Muscle of arm (tissue), 12 donors: ENCODE measurements around the gene HSPG2. TPM values are rescaled to one million over a fixed set of nuclear protein-coding genes. Genes with fewer than 3 reads are reported as not detected.
"Not testable (repeated sequence)": the region's sequence is repeated elsewhere in the genome, so short reads cannot be mapped to it uniquely, and the experiment has no call there.

Source experiments
- DNase-seq: peaks from one replicate; pipeline ENCODE4 v3.0.0-alpha.2; 2013
- polyA plus RNA-seq, 12 donors: library from polyadenylated mRNA; unstranded; fragments of 120-200 nt; gene quantifications; one replicate each; pipeline ENCODE4 v1.2.1, GENCODE V29; 2013; ENCODE audit not compliant: insufficient read length in 12 of 12

The HSPG2 gene
- polyA plus RNA-seq, 12 donors = 190 to 355 (median 246) TPM

DNA sequence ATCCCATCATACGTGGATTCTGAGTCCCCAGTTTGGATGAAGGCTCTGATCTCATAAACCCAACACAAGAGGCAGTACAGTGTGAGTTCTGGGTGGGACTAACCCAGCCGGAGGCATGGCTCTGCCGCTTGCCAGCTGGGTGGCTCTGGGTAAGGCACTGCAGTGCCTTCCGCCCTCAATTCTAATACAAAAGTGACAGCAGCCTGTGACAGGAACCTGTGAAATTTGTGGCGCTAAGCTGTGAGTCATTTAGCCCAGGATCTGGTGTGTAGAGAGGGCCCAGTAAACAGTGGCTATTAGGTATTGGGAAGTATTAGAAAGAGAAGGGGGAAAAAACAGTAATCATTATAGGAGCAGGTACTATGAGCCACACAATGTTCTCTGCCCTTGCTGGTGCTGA lies 23.3 kb downstream of the HSPG2 start:
- no peak for DNase-seq

DNA sequence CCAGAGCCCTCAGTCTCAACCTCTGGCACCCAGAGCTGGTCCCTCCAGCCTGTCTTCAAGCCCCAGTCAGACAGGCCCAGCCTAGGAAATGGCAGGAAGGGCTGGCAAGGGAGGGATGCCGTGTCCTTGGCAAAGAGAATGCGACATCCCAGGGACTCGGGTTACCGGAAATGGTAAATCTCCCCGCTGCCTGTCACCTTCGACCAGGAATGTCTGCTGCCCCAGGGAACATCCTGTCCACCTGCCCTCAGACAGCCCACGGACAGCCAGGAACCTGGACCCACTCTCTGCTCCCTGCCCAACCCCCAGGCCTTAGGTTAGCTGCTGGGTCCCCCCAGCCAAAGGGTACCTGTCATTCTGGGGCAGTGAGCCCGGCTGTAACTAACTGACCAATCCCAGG lies 23.9 kb downstream of the HSPG2 start:
- DNase-seq = no peak

DNA sequence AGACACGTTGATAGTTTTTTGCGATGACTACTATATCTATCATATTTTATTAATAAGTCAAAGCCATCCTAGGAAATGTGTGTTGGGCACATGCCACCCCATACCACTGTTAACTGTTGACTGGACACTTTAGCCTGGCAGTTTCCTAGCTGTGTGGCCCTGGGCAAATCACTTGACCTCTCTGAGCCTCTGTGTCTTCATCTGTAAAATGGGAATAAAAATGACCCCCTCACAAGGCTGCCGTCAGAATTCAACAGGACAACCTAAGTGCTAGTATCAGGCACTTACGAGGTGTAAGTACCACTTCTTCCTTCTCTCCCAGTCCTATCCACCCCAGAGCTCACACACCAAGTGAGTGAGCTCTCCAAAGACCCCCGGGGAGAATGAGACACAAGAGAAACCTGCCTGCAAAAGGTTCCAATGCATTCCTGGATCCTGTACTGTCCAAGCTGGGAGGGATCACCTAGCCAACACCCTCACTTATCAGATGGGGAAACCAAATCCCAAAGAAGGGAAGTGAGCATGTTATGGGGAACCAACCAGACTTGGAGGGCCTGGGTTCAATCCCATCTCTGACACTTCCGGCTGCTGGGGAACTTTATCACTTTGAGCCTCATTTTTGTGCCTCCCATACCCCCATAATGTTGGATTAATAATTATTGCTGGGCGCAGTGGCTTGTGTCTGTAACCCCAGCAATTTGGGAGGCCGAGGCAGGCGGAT lies 24.9 kb downstream of the HSPG2 start:
- no peak for DNase-seq

DNA sequence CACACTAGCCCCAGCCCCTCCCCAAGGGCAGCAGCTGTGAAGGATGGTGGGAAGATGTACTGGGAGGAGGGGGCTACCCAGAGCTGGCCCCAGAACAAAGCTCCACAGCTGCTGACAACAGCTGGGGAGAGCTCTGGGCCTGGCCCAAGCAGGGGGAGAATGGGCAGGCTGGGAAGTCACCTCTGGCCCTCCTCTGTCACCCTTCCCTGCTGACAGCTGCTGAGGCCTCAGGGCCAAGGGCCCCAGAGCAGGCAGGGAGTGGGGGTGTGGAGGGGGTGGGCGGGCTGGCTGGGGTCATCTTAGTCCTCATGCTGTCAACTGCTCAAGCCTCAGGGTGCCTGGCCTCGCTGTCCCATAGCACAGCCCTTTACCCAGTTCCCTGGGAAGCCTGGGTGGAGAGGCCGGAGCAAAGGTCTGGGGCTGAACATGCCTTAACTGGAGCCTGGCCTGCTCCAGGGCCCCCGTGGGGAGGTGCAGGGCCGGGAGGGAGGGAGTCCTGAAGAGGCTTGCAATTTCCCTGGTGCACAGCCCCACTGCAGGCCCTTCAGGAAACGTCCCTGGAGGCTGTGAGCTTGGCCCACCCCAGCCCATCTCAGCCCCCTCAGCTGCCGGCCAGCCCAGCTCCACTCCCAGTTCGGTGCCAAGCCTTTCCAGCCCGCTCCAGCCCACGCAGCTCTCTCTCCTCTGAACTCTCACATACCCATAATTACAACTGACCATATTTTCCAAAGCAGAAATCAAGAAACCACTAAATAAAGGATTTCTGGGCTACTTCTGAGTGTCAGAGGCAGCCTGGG lies 25.7 kb downstream of the HSPG2 start:
- DNase-seq = peak; percentile 69

DNA sequence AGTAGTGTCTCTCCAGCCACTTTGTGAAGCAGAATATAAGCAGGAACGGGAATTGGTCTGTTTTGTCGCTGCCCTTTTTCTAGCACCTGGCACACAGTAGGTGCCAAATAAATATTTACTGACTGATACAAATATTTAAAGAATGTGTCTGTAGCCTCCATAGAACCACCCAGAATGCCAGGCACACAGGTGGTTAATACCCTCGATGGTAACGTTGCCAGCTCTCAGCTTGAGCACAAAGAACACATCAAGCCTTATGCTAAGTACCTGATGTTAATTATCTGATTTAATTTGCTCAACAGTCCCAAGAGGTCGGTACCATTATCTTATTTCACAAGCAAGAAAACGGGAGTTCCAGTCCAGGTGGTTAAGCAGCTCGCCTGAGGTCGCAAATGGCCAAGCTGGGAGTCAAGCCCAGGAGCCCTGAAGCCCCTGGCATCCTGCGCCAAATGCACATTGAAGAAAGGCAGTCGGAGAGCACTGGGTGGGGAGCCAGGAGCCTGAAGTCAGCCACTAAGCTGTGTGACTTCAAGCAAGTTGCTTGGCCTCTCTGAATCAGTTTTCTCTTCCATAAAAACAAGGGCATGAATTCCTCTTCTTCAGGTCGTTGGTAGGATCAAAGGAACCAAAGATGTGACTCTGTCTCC lies 26.4 kb downstream of the HSPG2 start:
- DNase-seq = no peak

DNA sequence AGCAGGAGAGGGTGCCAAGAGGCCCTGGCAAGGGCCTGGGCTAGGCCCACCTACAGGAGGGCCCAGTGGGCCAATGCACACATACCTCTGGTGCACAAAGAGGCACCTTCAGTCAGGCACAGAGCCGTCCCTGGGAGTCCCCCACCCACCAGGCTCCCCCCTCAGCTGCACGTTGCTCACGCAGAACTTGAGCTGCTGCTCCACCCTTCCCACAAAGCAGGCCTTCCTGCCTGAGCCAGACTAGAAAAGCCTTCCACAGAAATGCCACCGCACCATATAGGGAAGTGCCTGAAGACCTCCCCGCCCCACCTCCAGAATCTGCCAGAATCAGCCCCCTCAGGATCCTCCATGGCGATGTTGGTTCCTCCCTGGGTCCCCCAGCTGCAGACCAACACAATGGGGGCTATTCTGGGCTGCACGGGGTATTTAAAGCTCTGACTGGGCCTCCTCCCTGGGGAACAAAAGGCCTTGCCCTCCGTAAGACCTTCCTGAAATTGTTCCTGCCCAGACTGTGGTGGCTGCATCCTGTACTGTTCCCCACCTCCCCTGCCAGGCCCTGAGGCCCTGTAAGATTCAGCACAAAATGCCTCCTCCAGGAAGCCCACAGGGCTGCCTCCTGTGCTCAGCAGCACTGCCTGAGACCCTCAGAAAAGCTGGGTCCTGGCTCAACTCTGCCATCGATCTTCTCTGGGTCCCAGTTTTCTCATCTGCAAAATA lies 27.2 kb downstream of the HSPG2 start:
- DNase-seq = peak; percentile 61

DNA sequence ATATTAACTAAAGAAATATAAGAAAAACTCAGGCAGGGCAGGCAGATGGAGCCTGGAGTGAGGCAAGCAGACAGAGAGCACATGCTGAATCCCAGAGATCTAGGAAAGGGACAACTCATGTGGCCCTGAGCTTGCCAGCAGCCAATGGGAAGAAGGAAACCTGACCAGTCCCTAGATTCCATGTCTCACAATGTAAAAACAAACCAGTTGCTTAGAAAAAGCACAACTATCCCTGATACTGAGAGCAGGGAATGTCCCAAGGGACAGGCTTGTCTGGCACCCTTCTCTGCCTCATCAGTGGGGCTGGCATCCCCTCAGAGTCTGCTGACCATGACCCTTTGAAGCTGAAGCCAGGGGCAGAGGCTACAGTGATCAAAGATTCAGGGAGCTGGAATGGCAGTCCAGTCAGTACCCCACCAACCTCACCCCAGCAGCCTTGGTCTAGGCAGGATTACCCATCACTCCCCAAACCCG lies 27.8 kb downstream of the HSPG2 start:
- DNase-seq = no peak

DNA sequence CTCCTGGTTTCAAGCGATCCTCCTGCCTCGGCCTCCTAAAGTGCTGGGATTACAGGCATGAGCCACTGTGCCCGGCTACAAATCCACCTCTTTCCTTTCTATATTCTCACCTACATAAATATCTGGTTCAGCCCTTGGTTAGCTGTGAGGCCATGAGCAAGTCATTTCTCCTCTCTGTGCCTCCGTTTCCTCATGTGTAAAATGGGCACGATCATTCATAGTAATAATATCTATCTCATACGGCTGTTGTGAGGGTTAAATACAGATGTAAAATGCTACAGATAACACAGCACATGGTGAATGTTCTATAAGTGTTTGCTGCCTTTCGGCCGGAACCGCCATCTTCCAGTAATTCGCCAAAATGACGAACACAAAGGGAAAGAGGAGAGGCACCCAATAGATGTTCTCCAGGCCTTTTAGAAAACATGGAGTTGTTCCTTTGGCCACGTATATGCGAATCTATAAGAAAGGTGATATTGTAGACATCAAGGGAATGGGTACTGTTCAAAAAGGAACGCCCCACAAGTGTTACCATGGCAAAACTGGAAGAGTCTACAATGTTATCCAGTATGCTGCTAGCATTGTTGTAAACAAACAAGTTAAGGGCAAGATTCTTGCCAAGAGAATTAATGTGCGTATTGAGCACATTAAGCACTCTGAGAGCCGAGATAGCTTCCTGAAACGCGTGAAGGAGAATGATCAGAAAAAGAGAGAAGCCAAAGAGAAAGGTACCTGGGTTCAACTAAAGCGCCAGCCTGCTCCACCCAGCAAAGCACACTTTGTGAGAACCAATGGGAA lies 29.2 kb downstream of the HSPG2 start:
- DNase-seq = not testable (repeated sequence)

DNA sequence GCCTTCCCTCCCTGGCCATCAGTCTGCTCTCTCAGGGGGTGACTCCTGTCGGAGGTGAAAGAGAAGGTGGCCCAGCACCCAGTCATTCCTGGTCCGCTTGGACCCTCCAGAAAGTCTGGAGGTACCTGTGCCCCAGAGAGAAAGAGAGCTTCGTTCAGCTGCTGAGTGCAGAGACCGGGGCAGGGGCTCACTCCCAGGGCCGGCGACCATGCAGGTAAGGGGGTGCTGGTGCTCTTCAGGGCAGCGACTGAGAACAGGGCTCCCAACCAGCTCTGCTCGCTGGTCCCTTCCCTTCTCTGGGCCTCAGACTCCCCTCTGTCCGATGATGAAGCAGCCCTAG lies 30.1 kb downstream of the HSPG2 start:
- no peak for DNase-seq

DNA sequence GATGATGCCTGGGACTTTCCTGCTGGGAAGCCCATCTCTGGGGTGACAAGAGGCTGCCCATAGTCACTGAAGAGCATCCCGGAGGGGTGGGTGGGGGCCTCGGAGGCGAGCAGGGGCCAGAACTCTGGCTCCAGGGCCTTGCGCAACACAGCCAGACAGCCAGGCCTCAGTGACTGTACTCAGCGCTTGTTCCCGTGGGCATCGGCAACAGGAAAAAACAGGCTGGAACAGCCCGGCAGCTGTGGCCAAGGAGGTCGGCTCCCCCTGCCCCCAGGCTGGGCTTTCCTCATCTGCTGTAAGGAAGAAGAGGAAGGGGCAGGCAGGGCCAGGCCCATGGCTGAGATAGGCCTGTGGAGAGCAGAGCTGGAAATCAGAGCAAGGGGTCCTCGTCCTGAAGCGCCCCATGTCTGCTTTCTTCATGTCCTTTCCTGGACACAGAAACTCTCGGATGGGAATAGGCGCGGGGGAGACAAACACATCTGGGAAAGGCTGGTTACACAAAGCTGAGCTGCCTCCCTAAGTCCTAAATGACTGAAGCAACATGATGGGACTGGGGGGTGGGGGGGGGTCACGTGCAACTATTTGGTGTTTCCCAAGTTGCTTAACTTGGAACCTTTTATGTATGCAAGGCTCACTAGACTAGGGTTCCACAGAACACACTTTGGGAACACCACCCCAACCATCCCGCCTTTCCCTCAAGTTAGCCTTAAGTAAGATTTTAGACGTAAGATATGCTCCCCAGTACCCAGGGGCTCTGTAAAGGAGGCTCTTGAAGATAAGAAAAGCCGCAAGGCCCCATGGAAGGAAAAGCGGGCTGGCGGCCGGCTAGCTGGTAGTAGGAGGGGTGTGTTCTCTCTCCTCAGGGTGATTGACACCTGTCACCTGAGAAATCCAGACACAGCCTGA lies 30.7 kb downstream of the HSPG2 start:
- DNase-seq = peak; percentile 64

DNA sequence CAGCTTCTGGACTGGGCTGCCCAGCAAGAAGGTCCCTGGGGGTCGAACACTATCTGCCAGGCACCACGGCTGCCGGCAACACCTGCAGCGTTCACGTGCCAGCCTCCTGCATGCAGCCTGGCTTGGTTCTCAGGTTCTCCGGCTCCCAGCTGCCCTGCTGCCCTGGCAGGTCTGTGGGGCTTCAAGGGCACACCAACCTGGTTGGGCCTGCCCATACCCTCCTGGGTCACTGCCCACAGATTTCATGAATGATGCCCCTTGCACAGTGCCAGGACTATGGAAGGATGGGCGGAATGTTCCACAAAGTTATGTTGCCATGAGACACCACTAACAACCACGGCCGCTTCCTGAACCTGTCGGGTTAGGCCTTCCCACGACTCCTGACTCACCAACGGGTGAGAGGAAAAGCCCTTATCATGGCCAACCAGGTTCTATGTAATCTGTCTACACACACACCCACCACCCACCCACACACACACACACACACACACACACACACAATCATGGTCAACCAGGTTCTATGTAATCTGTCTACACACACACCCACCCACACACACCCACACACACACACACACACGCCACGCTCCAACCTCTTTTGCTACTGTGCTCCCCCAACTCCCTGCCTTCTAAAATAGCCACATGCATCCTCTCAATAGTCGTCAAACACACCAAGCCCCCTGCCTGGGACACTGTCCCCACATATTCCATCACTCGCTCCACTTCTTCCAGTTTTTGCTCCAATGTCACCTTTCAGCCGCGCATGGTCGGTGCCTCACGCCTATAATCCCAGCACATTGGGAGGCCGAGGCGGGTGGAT lies 32.2 kb downstream of the HSPG2 start:
- DNase-seq = no peak

DNA sequence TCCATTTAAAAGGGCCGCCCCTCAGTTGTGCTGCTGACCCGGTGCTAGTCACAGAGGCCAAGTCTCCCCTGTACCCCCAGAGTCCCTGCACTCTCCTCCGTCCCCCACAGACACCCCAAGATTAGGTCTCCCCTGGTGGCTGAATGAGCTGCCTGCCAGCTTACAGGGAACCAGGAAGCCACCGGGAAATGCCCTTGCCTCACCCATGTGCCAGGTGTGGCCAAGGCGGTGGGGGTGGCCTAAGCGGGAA lies 32.7 kb downstream of the HSPG2 start:
- no peak for DNase-seq

DNA sequence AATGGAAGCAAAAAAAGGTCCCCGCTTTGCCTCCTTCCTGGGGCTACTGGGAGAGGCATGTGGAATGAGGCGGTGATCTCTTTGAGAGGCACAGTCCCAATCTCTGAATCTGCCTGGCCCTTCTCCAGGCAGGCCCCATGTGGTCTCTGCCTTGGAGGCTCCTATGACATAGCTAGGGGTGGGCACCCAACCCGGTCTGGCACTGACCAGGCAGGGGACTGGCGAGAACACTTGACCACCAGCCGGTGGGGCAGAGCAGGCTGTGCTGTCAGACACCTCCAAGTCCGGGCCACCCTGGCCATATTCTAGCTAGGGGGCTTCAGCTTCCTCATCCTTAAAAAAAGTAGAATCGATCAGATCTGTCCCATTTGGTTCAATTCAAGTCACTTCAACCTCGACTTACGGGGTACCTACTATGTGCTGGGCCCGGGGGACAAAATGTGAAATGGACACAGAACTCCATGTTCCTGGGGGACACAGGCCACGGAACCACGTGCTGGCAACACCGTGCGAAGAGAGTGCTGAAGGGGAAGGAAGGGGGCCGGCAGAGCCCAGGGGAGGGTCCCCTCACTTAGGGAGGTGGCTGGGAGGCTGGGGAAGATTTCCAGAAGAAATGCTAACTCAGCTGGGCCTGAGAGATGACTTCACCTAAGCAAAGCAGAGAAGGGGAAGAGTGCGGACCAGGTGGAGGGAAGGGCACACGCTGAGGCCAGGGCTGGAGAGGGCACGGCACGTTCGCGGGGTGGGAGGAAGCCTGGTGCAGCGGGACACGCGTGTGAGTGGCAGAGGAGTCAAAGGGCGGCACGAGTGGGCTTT lies 33.3 kb downstream of the HSPG2 start:
- DNase-seq = no peak

DNA sequence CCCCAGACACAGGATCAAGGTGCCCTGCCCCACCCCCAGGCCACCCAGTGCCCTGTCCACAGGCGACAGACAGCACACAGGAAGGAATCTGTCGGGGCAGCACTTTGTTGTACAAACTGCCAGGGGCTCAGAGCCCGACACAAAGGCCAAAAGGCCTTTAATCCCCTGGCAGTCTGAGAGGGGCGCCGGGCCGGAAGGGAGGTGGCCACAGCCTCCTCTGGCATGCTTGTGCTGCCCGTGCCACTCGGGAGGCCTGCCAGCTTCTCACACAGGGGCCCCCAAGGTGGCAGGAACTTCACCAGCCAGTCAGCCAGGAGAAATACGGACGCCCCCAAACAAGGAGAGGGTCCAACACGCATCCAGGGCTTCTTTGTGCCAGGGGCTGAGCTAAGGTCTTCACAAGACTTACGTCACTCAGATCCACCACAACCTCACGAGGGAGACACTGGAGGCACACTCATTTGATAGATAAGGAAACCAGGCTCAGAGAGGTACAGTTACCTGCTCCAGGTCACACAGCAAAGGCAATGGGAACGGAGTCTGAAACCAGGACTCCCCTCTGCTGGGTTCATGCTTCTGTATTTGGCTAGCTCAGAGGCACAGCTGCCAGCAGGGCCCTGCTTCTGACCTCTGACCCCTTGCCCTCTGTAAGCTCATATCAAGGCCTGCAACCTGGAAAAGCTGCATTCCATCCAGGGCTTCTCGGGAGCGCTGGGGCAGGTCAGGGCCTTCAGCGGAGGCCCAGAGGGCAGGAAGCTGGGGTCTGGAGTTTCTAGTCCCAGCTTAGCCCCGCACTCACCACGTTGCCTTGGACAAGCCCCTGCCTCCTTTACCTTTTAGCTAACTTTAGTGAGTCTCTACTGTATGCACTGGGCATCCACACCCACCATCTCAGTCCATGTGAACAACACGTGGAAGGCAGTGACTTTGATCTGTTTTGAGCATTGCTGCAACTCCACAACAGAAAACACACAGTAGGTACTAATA lies 34.8 kb downstream of the HSPG2 start:
- DNase-seq = no peak

DNA sequence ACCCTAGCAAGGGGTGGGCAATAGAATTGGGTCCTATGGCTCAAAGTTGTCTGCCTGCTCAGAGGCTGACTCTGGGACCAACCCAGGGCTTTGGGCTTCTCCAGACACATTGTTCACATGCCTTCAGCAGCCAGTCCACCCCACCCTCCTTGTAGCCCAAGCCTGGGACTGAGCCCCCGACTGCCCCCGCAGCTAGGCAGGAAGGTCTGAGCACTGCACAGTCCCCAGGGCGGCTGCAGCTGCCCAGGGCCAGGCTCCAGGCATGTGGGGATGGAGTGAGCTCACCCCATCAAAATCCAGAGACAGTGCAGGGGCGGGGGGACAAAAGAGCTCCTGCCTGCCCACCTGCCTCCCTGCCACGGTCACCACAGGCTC lies 35.6 kb downstream of the HSPG2 start:
- no peak for DNase-seq

DNA sequence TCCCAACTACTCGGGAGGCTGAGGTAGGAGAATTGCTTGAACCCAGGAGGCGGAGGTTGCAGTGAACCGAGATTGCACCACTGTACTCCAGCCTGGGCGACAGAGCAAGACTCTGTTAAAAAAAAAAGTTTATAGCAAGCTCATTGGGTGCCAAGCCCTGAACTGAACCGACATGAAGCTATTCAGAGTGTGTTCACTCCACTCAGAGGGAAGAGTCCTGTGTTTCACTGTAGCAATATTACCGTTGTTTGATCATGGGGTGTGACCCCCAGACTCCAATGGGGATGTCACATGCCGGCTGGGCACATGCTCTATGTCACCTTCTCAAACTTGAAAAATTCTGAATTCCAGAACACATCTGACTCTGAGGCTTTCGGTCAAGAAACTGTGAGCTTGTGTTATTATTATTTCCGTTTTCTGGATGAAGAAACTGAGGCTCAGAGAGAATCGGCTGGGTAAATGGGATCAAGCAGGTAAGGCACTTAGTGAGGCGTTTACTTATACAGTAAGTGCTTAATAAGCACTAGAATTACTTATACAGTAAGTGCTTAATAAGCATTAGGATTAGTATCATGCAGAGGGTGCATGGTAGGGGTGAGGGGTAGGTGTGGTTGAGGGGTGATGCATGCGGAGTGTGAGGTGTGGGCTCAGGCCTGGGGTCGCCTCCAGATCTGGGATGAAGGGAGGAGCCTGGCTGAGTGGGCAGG lies 36.2 kb downstream of the HSPG2 start:
- no peak for DNase-seq

DNA sequence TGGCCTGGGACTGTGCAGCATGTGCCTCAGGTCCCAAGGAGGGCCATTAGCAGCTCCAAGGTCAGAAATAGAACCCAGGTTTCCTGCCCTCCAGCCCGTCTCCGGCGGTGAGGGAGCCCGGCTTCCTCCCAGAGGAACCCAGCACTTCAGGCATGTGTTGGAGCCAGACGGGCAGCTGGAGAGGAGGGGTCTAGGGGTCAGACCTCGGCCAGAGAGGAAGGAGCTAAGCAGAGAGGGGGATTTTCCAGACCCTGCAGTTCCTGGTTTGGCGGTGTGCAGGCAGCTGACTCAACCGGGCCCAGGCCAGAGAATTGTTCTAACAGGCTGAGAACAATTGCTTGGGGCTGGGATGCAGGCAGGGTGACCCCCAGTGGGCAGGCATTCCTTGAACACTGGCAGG lies 37.1 kb downstream of the HSPG2 start:
- no peak for DNase-seq
